ENCODE data around the gene PSMF1. TPM values are rescaled to one million over a fixed set of nuclear protein-coding genes. Genes with fewer than 3 reads are reported as not detected.

Gene PSMF1
- total RNA-seq, 4 donors from 2014 or later = 70.0 to 111 (median 89.0) TPM

DNA sequence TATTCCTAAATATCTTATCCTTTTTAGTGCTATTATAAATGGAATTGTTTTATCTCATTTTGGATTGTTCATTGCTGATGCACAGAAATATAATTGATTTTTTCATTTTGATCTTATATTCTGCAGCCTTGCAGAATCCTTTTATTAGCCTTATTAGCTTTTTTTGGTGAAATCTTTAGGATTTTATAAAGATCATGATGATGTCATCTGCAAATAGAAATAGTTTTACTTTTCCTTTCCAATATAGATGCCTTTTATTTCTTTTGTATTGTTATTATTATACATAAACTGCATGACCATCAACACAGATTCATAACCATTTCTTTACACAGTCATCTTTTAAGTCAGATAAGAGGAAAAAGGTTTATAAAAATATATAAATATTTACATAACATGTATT is 16.9 kb upstream of the PSMF1 start:
- no peaks in the 10 kb centered on the region for H3K27me3 ChIP-seq
- H3K27ac ChIP-seq = no peak overlapping the region
- DNase-seq = no peak
- H3K9me3 ChIP-seq = peaks cover 0 to 13% (median 9%) of the 10 kb centered on the region in 3 donors
- intact Hi-C loops (cut with DNase I) = no loop called here
- no peaks in the 10 kb centered on the region for H3K4me1 ChIP-seq
- H3K36me3 ChIP-seq = no peaks in the 10 kb centered on the region
- H3K4me3 ChIP-seq = no peak overlapping the region
- TF ChIP-seq CTCF (IDR thresholded peaks at IDR 0.05) = no peak
- TF ChIP-seq POLR2A (IDR thresholded peaks at IDR 0.05) = no peak

DNA sequence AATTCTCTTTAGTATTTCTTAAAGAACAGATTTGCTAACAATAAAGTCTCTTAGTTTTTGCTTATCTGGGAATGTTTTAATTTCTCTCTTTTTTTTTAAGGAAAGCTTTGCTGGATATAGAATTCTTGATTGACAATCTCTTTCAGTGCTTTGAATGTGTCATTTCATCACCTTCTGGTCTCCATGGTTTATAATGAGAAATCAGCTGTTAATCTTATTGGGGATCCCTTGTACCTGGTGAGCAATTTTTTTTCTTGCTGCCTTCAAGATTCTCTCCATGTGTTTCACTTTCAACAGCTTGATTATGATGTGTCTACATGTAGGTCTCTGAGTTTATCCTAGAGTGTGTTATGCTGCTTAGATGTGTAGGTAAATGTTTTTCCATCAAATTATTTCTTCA is 16.4 kb upstream of the PSMF1 start:
- Histone ChIP-seq H3K27ac (no peak overlapping the region), H3K9me3 (peaks cover 0 to 13% (median 9%) of the 10 kb centered on the region in 3 donors), H3K27me3 (no peaks in the 10 kb centered on the region), H3K4me3 (no peak overlapping the region), H3K36me3 (no peaks in the 10 kb centered on the region), H3K4me1 (no peaks in the 10 kb centered on the region)
- no peak for TF ChIP-seq POLR2A (IDR thresholded peaks at IDR 0.05)
- TF ChIP-seq CTCF (IDR thresholded peaks at IDR 0.05) = no peak
- DNase-seq = no peak
- intact Hi-C loops (cut with DNase I) = no loop called here

GRCh38 chr20:1103751-1104150 is 14.7 kb upstream of the PSMF1 start:
- intact Hi-C loops (cut with DNase I) = no loop called here
- Histone ChIP-seq H3K9me3 (peaks cover 0 to 13% (median 5%) of the 10 kb centered on the region in 3 donors), H3K36me3 (no peaks in the 10 kb centered on the region), H3K27me3 (no peaks in the 10 kb centered on the region), H3K4me3 (no peak overlapping the region), H3K27ac (no peak overlapping the region), H3K4me1 (no peaks in the 10 kb centered on the region)
- 33 to 58% methylated on average over 3 of the region's 3 CpGs for WGBS, 2 donors
- TF ChIP-seq CTCF (IDR thresholded peaks at IDR 0.05) (no peak), POLR2A (IDR thresholded peaks at IDR 0.05) (no peak)
- DNase-seq = no peak

- DNase-seq = no peak
- intact Hi-C loops (cut with DNase I) = no loop called here
- Histone ChIP-seq H3K4me3 (no peak overlapping the region), H3K4me1 (no peaks in the 10 kb centered on the region), H3K27me3 (no peaks in the 10 kb centered on the region), H3K36me3 (no peaks in the 10 kb centered on the region), H3K27ac (no peak overlapping the region), H3K9me3 (peaks cover 0 to 13% (median 5%) of the 10 kb centered on the region in 3 donors)
- TF ChIP-seq CTCF (IDR thresholded peaks at IDR 0.05) = no peak
- no peak for TF ChIP-seq POLR2A (IDR thresholded peaks at IDR 0.05)
- 89 to 90% methylated on average over 4 to 5 of the region's 6 CpGs for WGBS, 2 donors
Observed at GRCh38 chr20:1105599-1106194, 12.7 kb upstream of the PSMF1 start.

- no peaks in the 10 kb centered on the region for H3K4me1 ChIP-seq
- TF ChIP-seq POLR2A (IDR thresholded peaks at IDR 0.05) (no peak), CTCF (IDR thresholded peaks at IDR 0.05) (no peak)
- no peak overlapping the region for H3K27ac ChIP-seq
- H3K36me3 ChIP-seq = no peaks in the 10 kb centered on the region
- H3K27me3 ChIP-seq = no peaks in the 10 kb centered on the region
- no peak for DNase-seq
- no peak overlapping the region for H3K4me3 ChIP-seq
- intact Hi-C loops (cut with DNase I) = no loop called here
- WGBS, 2 donors = 80 to 82% methylated on average over 3 of the region's 3 CpGs
- H3K9me3 ChIP-seq = peaks cover 0 to 9% (median 5%) of the 10 kb centered on the region in 3 donors
Observed at GRCh38 chr20:1107176-1107575, 11.2 kb upstream of the PSMF1 start.
